GM21526 (cell line): ENCODE results near the gene HSP90AA1.

Experiments used
- ATAC-seq: cut with Tn5 transposase; IDR thresholded peaks from one replicate; pipeline ENCODE4 v1.9.1; 2021; ENCODE audit warnings: moderate library complexity; ENCODE audit not compliant: unreplicated experiment, low FRiP score

The HSP90AA1 gene

GRCh38 chr14:102044566-102044965 is 42.3 kb downstream of the HSP90AA1 start:
- ATAC-seq = no peak

- ATAC-seq = no peak
Measured at GRCh38 chr14:102043251-102044025, 43.4 kb downstream of the HSP90AA1 start.

DNA sequence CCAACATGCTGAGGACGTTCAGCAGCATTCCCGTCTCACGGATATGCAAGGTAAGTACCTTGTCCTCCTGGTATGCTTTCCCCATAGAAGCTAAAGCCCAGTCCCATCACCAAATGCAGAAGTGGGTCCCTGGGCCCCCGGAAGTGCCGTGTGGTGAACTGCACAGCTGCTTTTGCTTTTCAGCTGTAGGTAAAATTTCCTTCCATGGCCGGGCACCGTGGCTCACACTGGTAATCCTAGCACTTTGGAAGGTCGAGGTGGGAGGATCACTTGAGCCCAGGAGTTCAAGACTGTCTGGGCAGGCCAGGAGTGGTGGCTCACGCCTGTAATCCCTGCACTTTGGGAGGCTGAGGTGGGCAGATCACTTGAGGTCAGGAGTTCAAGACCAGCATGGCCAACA is 44.1 kb downstream of the HSP90AA1 start:
- no peak for ATAC-seq

GRCh38 chr14:102040153-102040552 is 46.7 kb downstream of the HSP90AA1 start:
- ATAC-seq = no peak

DNA sequence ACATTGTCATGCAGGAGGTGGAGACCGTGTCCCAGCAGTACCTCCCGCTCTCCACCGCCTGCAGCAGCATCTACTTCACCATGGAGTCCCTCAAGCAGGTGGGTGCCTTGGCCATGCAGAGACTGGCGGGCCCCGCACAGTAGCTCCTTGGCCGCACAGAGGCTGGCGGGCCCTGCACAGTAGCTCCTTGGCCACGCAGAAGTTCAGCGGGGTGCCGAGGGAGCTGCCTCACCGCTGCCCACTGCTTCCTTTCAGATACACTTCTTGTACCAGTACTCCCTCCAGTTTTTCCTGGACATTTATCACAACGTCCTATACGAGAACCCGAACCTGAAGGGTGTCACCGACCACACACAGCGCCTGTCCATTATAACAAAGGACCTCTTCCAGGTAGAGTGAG is 47.7 kb downstream of the HSP90AA1 start:
- no peak for ATAC-seq

DNA sequence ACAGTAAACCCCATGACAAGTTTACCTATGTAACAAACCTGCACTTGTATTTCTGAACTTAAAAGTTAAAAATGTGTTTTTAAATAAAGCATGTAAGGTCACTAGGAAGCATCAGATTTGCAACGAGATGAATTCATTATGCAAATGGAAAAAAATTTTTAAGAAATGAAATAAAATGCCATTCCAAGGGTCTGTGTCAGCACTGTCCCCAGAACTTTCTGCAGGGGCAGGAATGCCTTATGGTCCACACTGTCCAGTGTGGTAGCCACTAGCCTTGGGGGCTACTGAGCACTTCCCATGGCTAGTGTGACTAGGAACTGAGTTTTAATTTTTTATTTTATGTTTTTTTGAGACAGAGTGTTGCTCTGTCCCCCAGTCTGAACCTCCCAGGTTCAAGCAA is 49.2 kb downstream of the HSP90AA1 start:
- no peak for ATAC-seq

DNA sequence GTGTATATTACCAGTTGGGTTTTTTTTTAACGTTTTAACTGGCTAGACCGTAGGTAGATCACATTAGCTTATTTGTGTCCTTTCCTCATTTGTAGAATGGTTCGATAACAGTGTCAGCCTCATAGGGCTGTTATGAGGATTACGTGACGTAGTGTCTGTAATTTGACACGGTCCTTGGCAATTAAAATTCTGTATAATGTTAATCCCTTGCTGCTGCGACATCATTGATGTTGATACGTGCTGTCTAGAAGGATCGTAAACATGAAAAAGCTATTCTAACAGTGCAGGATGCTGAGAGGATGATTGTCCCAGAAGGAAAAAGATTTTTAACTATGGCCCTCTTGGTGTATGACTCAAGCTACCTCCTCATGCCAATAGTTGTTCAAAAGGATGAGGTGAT is 50.9 kb downstream of the HSP90AA1 start:
- no peak for ATAC-seq

GRCh38 chr14:102034301-102034700 is 52.5 kb downstream of the HSP90AA1 start:
- no peak for ATAC-seq

GRCh38 chr14:102033241-102033640 is 53.6 kb downstream of the HSP90AA1 start:
- no peak for ATAC-seq
